Suppressor macrophage (primary cell): ENCODE data around the gene MKNK1.

ENCODE experiments used
- DNase-seq, 4 experiments: peaks; one replicate each; pipeline ENCODE4 v3.0.0-alpha.2; 2020 to 2022

Gene MKNK1

DNA sequence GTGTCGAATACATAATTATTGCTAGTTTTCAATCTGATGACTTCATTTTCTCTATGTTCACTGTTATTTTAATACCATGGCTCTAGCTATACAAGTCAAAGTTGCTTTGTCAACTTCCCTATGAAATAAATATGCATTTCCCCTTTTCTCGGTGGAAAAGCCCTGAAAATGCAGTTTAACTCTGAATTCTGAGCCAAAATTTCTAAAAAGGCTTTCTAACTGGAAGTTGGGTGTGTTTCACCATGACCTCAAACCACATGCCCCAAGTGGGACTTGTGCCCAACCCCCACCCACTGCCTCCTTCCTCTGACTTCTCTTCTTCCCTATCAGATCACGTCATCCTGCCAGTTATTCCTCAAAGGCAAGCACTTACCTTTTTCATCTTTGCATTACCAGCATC lies 8.9 kb downstream of the MKNK1 start:
- peak; percentile 93 to 98 (median 96) for DNase-seq

GRCh38 chr1:46594063-46594462 lies 10.0 kb downstream of the MKNK1 start:
- peak; percentile 88 to 97 (median 92) for DNase-seq

GRCh38 chr1:46592823-46593222 lies 11.2 kb downstream of the MKNK1 start:
- DNase-seq = peak; percentile 38 to 67 (median 48)

- DNase-seq = no peak
These were observed 14.5 kb downstream of the MKNK1 start for GRCh38 chr1:46589529-46589928.

DNA sequence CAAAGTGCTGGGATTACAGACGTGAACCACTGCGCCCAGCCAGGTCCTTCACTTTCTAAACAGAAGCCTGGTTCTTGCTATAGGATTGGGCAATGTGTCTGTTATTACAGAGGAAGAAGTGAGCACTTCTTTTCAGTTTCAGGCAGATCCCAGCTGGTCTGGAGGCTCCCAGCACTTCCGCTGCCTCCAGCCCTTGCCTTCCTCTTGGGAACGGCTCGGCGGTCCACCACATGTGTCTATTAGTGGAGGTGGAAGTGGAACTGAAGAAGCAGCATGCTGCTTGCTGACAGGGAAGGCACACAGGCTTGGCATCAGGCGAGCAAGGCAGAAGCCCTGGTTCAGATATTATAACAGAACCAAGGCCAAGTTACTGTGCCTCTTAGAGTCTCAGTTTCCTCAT lies 17.0 kb downstream of the MKNK1 start:
- DNase-seq = peak; percentile 93 to 97 (median 96)

DNA sequence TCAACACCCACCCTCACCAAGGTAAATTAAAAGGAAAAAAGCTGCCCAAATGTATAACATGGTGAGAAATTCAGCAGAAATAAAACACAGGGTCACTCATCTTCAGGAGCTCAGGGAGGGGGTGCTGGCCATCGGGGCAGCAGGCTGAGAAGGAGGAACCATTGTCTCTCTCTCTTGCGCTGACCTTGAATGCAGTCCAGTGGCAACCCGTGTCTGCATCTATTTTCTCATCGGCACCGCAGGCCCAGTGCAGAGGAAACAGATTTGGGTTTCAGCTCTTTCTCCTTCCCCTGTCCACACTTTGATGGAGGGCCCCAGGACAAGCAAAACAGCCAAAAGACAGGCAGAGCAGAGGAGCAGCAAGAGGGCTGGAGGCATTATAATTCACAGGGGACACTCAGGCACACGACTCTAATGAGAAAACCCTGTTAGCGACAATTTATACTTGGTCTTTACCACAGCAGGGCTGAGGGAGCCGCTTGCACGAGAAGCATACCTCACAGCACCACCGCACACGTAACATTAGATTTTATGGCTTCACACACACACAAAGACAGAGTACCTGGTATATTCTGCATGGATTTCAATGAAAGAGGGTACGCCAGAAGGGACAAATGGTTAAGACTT lies 18.6 kb downstream of the MKNK1 start:
- peak in 3 of 4 experiments; percentile 32 to 37 (median 36) for DNase-seq

GRCh38 chr1:46583494-46583893 lies 20.6 kb downstream of the MKNK1 start:
- no peak for DNase-seq

- peak; percentile 24 to 66 (median 43) for DNase-seq
These were observed 21.1 kb downstream of the MKNK1 start for GRCh38 chr1:46582972-46583371.

DNA sequence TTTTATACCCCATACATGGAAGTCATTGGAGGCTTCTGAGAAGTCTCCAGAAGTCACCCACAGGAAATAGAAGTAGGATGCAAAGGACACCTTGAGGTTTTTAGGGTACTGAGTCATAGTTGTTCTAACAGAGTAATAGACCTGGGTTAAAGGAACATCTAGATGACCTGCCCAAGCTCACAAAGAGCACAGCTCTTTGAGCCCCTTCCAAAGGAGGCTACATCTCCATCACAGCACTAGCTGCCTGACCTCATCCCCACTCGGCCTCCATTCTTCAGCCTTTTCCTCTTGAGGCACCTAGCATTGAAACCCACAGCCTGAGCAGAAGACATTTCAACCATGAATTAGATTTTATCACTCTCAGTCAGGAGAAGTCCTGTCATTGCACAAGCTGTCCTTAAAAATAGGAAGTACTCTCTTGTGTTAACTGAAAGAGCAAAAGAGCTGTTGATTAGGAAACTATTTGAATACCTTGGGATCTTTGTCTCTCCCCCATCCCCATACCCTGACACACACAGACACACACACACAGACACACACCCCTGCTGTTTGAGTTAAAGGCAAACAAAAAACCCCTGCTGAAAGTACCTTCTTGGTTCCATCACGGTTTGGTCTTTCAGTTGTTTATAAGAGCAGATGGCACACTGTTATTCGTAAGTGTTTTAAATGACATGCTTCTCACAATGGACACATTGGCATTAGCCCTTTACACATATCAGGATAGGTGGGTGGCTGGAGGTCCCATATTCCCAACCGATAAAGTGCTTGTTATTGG lies 22.2 kb downstream of the MKNK1 start:
- peak; percentile 40 to 87 (median 72) for DNase-seq

- DNase-seq = peak; percentile 67 to 82 (median 73)
These were observed 23.7 kb downstream of the MKNK1 start for GRCh38 chr1:46580140-46580903.

GRCh38 chr1:46577671-46578070 lies 26.4 kb downstream of the MKNK1 start:
- no peak for DNase-seq

- no peak for DNase-seq
These were observed 27.5 kb downstream of the MKNK1 start for GRCh38 chr1:46576596-46576995.

DNA sequence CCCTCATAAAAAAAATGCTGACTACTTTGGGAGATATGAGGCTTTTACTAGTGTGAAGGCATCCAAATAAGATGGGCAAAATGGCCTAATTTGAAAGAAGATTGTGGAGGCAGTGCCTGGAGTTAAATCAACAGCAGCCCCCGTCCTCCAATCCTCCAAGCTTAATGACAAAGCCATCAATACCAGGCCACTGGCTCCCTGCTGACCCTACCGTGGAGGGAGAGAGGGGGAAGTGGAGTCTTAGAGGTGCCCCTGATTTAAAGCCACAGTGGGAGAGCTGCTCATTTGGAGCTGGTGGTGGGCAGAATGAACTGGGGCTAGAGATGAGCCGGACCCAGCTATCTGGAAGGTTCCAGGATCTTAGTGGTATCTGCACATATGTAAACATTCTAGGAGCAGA lies 28.3 kb downstream of the MKNK1 start:
- no peak for DNase-seq

GRCh38 chr1:46575300-46575699 lies 28.8 kb downstream of the MKNK1 start:
- DNase-seq = no peak

DNA sequence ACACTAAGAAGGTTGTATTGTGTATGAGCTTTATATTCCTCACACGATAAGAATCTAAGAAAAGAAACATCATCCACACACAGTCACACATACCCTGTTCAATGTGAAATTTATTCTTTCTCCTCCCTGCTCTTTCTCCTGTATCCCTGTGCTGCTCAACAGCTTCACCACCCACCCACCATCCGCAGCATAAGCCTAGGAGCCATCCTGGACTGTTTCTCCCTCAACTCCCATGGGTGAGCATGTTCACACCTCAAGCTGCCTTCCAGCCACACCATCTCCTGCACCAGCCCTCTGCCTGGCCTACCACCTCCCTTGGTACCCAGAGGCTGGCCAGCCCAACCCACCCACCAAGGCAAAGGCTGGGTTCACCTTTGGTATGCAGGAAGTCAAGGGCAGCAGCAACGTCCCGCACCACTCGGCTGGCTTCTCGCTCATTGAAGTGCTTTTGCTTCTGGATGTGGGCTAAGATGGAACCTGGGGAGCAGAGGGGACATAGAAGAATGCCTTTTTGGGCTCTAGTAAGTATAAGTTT lies 32.3 kb downstream of the MKNK1 start:
- DNase-seq = no peak

GRCh38 chr1:46569884-46570725 lies 34.0 kb downstream of the MKNK1 start:
- DNase-seq = no peak

DNA sequence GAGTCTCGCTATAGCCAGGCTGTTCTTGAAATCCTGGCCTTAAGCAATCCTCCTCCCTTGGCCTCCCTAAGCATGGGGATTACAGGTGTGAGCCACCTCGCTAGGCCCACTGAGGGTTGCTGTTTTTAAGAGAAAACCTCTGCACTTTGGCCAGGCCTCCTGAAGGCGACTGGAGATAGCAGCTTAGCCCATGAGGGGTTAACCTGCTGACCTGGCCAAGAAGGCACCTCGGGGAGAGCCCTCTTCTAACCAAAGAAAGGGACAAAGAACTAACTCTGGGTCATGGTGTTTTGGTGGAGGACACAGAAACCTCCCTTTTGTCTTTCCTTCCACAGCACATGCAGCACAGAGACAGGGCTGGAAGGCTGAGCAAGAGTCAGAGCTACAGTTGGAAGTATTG lies 35.0 kb downstream of the MKNK1 start:
- DNase-seq = no peak

- no peak for DNase-seq
These were observed 35.6 kb downstream of the MKNK1 start for GRCh38 chr1:46568461-46568891.

- DNase-seq = no peak
These were observed 40.7 kb downstream of the MKNK1 start for GRCh38 chr1:46563341-46563740.

- DNase-seq = no peak
These were observed 41.6 kb downstream of the MKNK1 start for GRCh38 chr1:46562498-46562897.

GRCh38 chr1:46558966-46559365 lies 45.1 kb downstream of the MKNK1 start:
- no peak for DNase-seq
